SK-N-SH (cell line): Measurements from ENCODE around the gene RAC2. TPM values are rescaled to one million over a fixed set of nuclear protein-coding genes. Genes with fewer than 3 reads are reported as not detected.

Source experiments
- CTCF ChIA-PET: fragments of 300-600, 350-600 bp; formaldehyde crosslinking; extraction: SDS; loops from one replicate; lab custom pipeline; 2021; lab: Yijun Ruan, JAX
- POLR2A ChIA-PET: fragments of 350-600 bp; sonication (Branson Sonifier 250); formaldehyde crosslinking; extraction: SDS; loops from one replicate; lab custom pipeline; 2020; ENCODE audit warnings: antibody characterized with exemption, inconsistent platforms; lab: Yijun Ruan, JAX
- DNase-seq: peaks from one replicate; pipeline ENCODE4 v3.0.0; 2012
- H2AFZ ChIP-seq: fragments of 200-600 bp; sonication (generic); 2 replicates; pipeline ENCODE4 v1.8.1; 2016; ENCODE audit warnings: antibody characterized with exemption, mild to moderate bottlenecking, low read depth
- H3F3A ChIP-seq: fragments of 200-600 bp; sonication (generic); replicated peaks from 2 replicates; pipeline ENCODE3; 2016; ENCODE audit warnings: antibody characterized with exemption, mild to moderate bottlenecking; ENCODE audit not compliant: insufficient read depth
- H3K27ac ChIP-seq, 2 experiments: fragments of 200-500 bp in 1 of 2; fragments of 200-600 bp in 1 of 2; sonication (Bioruptor generic) in 1 of 2; sonication (generic), shearing (Covaris generic) in 1 of 2; 2 replicates each; pipeline versions ENCODE4 v1.5.1 to v1.6.1; 2014 to 2016; ENCODE audit warnings: low read depth in 2 of 2, inconsistent platforms in 1 of 2, low read length in 1 of 2, mild to moderate bottlenecking in 1 of 2, mixed read lengths in 1 of 2
- H3K27me3 ChIP-seq: fragments of 200-600 bp; sonication (generic), shearing (Covaris generic); 2 replicates; pipeline ENCODE4 v1.6.1; 2016; ENCODE audit warnings: mixed run types; ENCODE audit not compliant: insufficient read depth
- H3K36me3 ChIP-seq, 2 experiments: fragments of 200-500 bp in 1 of 2; fragments of 200-600 bp in 1 of 2; sonication (Bioruptor generic) in 1 of 2; sonication (generic) in 1 of 2; replicated peaks in 1 of 2; 2 replicates each; pipeline versions ENCODE3 to v1.5.1; 2014 to 2016; ENCODE audit warnings: low read length in 1 of 2, mild to moderate bottlenecking in 1 of 2; ENCODE audit not compliant: insufficient read depth in 2 of 2, control insufficient read depth in 1 of 2
- H3K4me1 ChIP-seq, 2 experiments: fragments of 200-500 bp in 1 of 2; fragments of 200-600 bp in 1 of 2; sonication (Bioruptor generic) in 1 of 2; sonication (generic), shearing (Covaris generic) in 1 of 2; 2 replicates each; pipeline versions ENCODE4 v1.5.1 to v1.6.1; 2014 to 2016; ENCODE audit warnings: low read depth in 1 of 2, low read length in 1 of 2, mixed run types in 1 of 2; ENCODE audit not compliant: insufficient read depth in 2 of 2, control insufficient read depth in 1 of 2
- H3K4me2 ChIP-seq: fragments of 200-600 bp; sonication (generic), shearing (Covaris generic); 2 replicates; pipeline ENCODE4 v1.6.1; 2017; ENCODE audit warnings: mixed run types
- H3K4me3 ChIP-seq, 2 experiments: fragments of 200-500 bp in 1 of 2; fragments of 200-600 bp in 1 of 2; sonication (Bioruptor generic) in 1 of 2; sonication (generic), shearing (Covaris generic) in 1 of 2; 2 replicates each; pipeline versions ENCODE4 v1.5.1 to v1.8.1; 2014 to 2016; ENCODE audit warnings: low read depth in 2 of 2, inconsistent platforms in 1 of 2, low read length in 1 of 2, mild to moderate bottlenecking in 1 of 2, mixed read lengths in 1 of 2, moderate library complexity in 1 of 2
- H3K79me2 ChIP-seq: fragments of 200-600 bp; sonication (generic); 2 replicates; pipeline ENCODE4 v1.8.1; 2017; ENCODE audit warnings: mild to moderate bottlenecking; ENCODE audit not compliant: insufficient read depth
- H3K9ac ChIP-seq: fragments of 200-600 bp; sonication (generic); 2 replicates; pipeline ENCODE4 v1.6.1; 2017; ENCODE audit warnings: mixed run types
- H3K9me2 ChIP-seq: fragments of 200-600 bp; sonication (generic); 2 replicates; pipeline ENCODE4 v1.6.1; 2017; ENCODE audit warnings: mixed run types
- H3K9me3 ChIP-seq: fragments of 200-600 bp; sonication (generic); 2 replicates; pipeline ENCODE4 v1.6.1; 2017; ENCODE audit warnings: mixed run types, mild to moderate bottlenecking, moderate library complexity
- H4K20me1 ChIP-seq: fragments of 200-600 bp; sonication (generic); 2 replicates; pipeline ENCODE4 v1.6.1; 2017; ENCODE audit warnings: mild to moderate bottlenecking, mixed run types; ENCODE audit not compliant: insufficient read depth
- CHD2 ChIP-seq: fragments of 150-350 bp; IDR thresholded peaks from 2 replicates; pipeline ENCODE4 v1.6.1; 2018; ENCODE audit warnings: low read length; ENCODE audit not compliant: partially characterized antibody
- ELF1 ChIP-seq: IDR thresholded peaks from 2 replicates; pipeline ENCODE4 v1.4.0; 2012
- EP300 ChIP-seq, 2 experiments: IDR thresholded peaks; 2 replicates each; pipeline versions ENCODE4 v1.4.0 to v1.6.1; 2012; ENCODE audit warnings: borderline replicate concordance in 1 of 2, low read depth in 1 of 2, low read length in 1 of 2
- FOXJ3 ChIP-seq: sonication (generic); formaldehyde crosslinking; IDR thresholded peaks from 2 replicates; pipeline ENCODE4 v1.5.1; 2020; ENCODE audit warnings: mild to moderate bottlenecking, missing genetic modification reagents
- GABPA ChIP-seq: IDR thresholded peaks from 2 replicates; pipeline ENCODE4 v1.4.0; 2012; ENCODE audit warnings: low read depth, mild to moderate bottlenecking
- GATA2 ChIP-seq: sonication (generic); formaldehyde crosslinking; IDR thresholded peaks from 2 replicates; pipeline ENCODE4 v1.5.0; 2020; ENCODE audit warnings: mild to moderate bottlenecking, missing genetic modification reagents
- IRF3 ChIP-seq: fragments of 150-350 bp; IDR thresholded peaks from 2 replicates; pipeline ENCODE4 v1.6.1; 2016; ENCODE audit warnings: mild to moderate bottlenecking, low read depth, low read length
- MEF2A ChIP-seq: IDR thresholded peaks from 2 replicates; pipeline ENCODE4 v1.4.0; 2012; ENCODE audit warnings: low read depth, borderline replicate concordance
- MXI1 ChIP-seq: IDR thresholded peaks from 2 replicates; pipeline ENCODE4 v1.6.1; 2012; ENCODE audit warnings: mild to moderate bottlenecking, low read depth, low read length, improper control_type of control experiment
- PBX3 ChIP-seq: IDR thresholded peaks from 2 replicates; pipeline ENCODE4; 2012
- POLR2AphosphoS5 ChIP-seq: IDR thresholded peaks from 2 replicates; pipeline ENCODE4 v1.6.1; 2012; ENCODE audit warnings: low read depth, low read length
- RXRA ChIP-seq: IDR thresholded peaks from 2 replicates; pipeline ENCODE4 v1.4.0; 2012; ENCODE audit warnings: low read depth, mild to moderate bottlenecking, borderline replicate concordance
- TAF1 ChIP-seq: IDR thresholded peaks from 2 replicates; pipeline ENCODE4 v1.6.1; 2012; ENCODE audit warnings: low read depth, mild to moderate bottlenecking, low read length, moderate library complexity, borderline replicate concordance
- TEAD4 ChIP-seq: IDR thresholded peaks from 2 replicates; pipeline ENCODE4 v1.4.0; 2012; ENCODE audit warnings: mild to moderate bottlenecking, borderline replicate concordance; ENCODE audit not compliant: insufficient read depth
- USF2 ChIP-seq: fragments of 150-350 bp; IDR thresholded peaks from 2 replicates; pipeline ENCODE4 v1.6.1; 2017; ENCODE audit warnings: antibody characterized with exemption, low read length, low read depth, borderline replicate concordance
- YY1 ChIP-seq: IDR thresholded peaks from 2 replicates; pipeline ENCODE4 v1.4.0; 2012; ENCODE audit warnings: low read depth, mild to moderate bottlenecking
- WGBS: methylation state at CpG from one replicate; pipeline ENCODE4 v1.1.6; 2017; ENCODE audit warnings: low lambda C conversion rate; 5-methylcytosine and 5-hydroxymethylcytosine counted together
- polyA plus RNA-seq, 3 experiments: library from polyadenylated mRNA; depleted of rRNA; stranded (reverse); fragments of >200 nt; gene quantifications; 2 replicates each; pipeline ENCODE4 v1.2.3, GENCODE V29; 2012
- TF ChIP-seq, protein P1 (sequence below): IDR thresholded peaks from 2 replicates; pipeline ENCODE4 v1.4.0; 2012; ENCODE audit warnings: low read depth, borderline replicate concordance
- TF ChIP-seq, protein P2 (sequence below): IDR thresholded peaks from 2 replicates; pipeline ENCODE4 v1.4.0; 2012; ENCODE audit warnings: low read depth, borderline replicate concordance

Gene RAC2
- polyA plus RNA-seq (2012; rRNA removed), result 22.6 and 29.9 TPM in 2 replicates
- polyA plus RNA-seq (2012; cell fraction: cytosol; rRNA removed), result 14.6 and 19.9 TPM in 2 replicates
- polyA plus RNA-seq (2012; cell fraction: nucleus; rRNA removed), result 20.3 and 21.2 TPM in 2 replicates

DNA sequence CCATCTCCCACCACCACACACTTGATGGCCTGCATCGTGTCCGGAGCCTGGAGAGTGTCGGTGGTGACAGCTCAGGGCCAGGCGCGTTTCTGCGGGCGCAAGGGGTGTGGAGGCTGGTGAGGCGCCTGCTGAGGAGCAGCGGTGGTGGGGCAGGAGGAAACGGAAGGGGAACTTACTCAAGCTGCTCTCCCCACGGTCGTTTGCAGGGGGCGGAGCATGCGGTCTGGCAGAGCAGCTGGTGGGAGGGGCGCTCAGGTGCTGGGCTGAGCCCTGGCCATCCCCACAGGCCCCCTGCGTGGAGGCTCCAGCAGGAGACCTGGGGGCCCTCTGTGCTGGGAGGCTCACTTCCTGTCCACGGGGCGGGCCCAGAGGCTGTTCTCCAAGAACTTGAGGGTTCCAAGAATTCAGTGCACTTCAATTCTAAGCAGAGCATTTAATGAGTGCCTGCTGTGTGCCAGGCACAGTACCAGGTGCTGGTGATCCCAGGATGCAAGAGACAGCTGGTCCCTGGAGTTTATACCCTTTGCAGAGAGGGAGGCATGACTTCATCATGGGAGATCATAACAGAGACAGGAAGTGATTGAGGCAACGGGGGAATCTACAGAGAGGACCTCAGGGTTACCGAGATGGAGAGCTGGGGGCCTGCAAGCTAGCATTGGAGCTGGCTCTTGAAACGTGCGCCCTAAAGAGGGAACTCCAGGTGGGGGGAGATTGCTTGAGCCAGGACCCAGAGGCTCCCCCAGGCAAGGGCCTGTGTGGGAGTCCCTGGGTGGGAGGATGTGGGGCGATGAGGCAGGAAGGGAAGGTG, at the start of gene RAC2:
Gene RAC2, minus strand, starts transcription at position 156 of the 808 bp plus-strand sequence. Its CDS starts 121 bp downstream, at position 35.
- 71% methylated on average over 19 of the region's 23 CpGs for WGBS
- H3K27ac ChIP-seq, result no peak within 1 kb of the TSS
- CTCF ChIA-PET, result interaction anchor here (1.1 to 14.4 kb wide), 4 partner anchors 8 to 214 kb away, joined by 3 to 124 read pairs (median 12); no protein-coding TSS in a partner anchor

More for the DNA sequence above, at the start of gene RAC2:
- Histone ChIP-seq H3K9me2 (no peaks in the 10 kb centered on the region), H3K9me3 (no peaks in the 10 kb centered on the region), H3K4me2 (peak within 1 kb of the TSS; percentile 50), H3K27me3 (no peaks in the 10 kb centered on the region), H3K4me1 (peaks cover 7 to 11% of the 10 kb centered on the region in 2 experiments; a peak in 3 of 4 replicates), H3F3A (peaks cover 4% of the 10 kb centered on the region), H3K4me3 (peak within 1 kb of the TSS in 1 of 2 experiments; percentile 38; a peak in 2 of 4 replicates), H3K79me2 (no peaks in the 10 kb centered on the region), H3K9ac (no peak within 1 kb of the TSS; the same call in 1 of the 2 replicates), H4K20me1 (no peaks in the 10 kb centered on the region), H3K36me3 (no peaks in the 10 kb centered on the region), H2AFZ (no peak within 1 kb of the TSS)
- no peak for TF ChIP-seq PBX3
- TF ChIP-seq GATA2 (CRISPR knock-in tag), result no peak
- TF ChIP-seq, protein P1, sequence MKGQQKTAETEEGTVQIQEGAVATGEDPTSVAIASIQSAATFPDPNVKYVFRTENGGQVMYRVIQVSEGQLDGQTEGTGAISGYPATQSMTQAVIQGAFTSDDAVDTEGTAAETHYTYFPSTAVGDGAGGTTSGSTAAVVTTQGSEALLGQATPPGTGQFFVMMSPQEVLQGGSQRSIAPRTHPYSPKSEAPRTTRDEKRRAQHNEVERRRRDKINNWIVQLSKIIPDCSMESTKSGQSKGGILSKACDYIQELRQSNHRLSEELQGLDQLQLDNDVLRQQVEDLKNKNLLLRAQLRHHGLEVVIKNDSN, result no peak
- TF ChIP-seq POLR2AphosphoS5, result no peak
- TF ChIP-seq RXRA, result no peak
- TF ChIP-seq TAF1, result no peak
- TF ChIP-seq TEAD4, result no peak
- no peak for TF ChIP-seq ELF1
- TF ChIP-seq CHD2, result no peak
- TF ChIP-seq MXI1, result no peak
- no peak for TF ChIP-seq MEF2A
- no peak for TF ChIP-seq EP300 (IDR thresholded peaks at IDR 0.05; ENCODE audit: borderline replicate concordance in 1 of 2, low read depth in 1 of 2, low read length in 1 of 2)
- TF ChIP-seq USF2, result no peak
- TF ChIP-seq, protein P2, sequence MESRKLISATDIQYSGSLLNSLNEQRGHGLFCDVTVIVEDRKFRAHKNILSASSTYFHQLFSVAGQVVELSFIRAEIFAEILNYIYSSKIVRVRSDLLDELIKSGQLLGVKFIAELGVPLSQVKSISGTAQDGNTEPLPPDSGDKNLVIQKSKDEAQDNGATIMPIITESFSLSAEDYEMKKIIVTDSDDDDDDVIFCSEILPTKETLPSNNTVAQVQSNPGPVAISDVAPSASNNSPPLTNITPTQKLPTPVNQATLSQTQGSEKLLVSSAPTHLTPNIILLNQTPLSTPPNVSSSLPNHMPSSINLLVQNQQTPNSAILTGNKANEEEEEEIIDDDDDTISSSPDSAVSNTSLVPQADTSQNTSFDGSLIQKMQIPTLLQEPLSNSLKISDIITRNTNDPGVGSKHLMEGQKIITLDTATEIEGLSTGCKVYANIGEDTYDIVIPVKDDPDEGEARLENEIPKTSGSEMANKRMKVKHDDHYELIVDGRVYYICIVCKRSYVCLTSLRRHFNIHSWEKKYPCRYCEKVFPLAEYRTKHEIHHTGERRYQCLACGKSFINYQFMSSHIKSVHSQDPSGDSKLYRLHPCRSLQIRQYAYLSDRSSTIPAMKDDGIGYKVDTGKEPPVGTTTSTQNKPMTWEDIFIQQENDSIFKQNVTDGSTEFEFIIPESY, result no peak
- TF ChIP-seq FOXJ3 (CRISPR knock-in tag), result no peak
- TF ChIP-seq IRF3, result no peak
- TF ChIP-seq YY1, result no peak
- TF ChIP-seq GABPA, result no peak
- peak; percentile 57 for DNase-seq
- POLR2A ChIA-PET, result interaction anchor here (0.5 to 1.4 kb wide), 2 partner anchors 15 to 225 kb away, joined by 3 read pairs; partner anchors contain the start of genes MPST and TST
